ENCODE data around the gene SRXN1.
"Not testable (repeated sequence)": the region's sequence is repeated elsewhere in the genome, so short reads cannot be mapped to it uniquely, and the experiment has no call there.

Gene SRXN1

GRCh38 chr20:653110-653589, at the start of gene SRXN1:
SRXN1 (minus strand) TSS chr20:653200; CDS start chr20:653185, 15 bp downstream.
- peak; percentile 52 for DNase-seq (ENCODE audit: low read depth)

- no peak for DNase-seq (ENCODE audit: low read depth)
These were observed 48.6 kb upstream of the SRXN1 start for GRCh38 chr20:701401-702129.

GRCh38 chr20:699811-700338, 46.9 kb upstream of the SRXN1 start:
- DNase-seq (ENCODE audit: low read depth), result no peak

- no peak for DNase-seq (ENCODE audit: low read depth)
These were observed 46.3 kb upstream of the SRXN1 start for GRCh38 chr20:699342-699741.

DNA sequence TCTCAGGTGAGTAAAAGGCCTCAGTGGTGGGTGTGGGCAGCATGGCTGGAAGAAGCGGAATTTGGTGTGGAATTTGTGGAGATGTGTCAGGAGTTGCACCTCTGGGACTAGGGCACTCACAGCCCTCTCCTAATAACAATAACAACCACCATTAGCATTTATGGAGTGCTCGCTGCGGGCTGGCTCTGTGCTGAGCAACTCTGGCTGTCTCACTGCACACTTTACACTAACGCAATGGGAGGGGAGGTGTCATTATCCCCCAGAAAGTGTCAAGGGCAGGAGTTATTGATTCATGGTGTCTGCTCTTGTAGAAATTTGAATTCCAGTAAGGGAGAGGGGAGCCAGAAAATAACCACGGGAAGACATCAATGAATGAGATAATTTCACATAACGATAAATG, 45.3 kb upstream of the SRXN1 start:
- DNase-seq (ENCODE audit: low read depth), result no peak

DNA sequence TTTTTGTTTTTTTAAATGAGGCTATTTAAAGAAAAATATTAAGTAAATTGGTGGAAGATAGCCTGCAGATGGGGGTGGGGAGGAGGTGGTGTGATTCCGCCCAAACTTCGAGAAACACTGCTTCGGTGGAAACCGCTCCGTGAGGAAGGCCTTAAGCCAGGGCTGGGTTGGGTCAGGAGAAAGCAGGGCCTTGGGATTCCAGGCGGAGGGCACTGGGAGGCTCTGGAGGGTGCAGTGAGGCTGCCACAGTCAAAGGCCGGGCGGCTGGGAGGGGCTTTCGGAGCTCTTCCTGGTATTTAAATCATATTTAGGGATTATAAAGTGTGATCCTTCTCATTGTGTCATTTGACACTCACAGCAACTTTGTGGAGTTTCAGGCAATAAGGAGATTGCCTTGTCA, 44.8 kb upstream of the SRXN1 start:
- no peak for DNase-seq (ENCODE audit: low read depth)

DNA sequence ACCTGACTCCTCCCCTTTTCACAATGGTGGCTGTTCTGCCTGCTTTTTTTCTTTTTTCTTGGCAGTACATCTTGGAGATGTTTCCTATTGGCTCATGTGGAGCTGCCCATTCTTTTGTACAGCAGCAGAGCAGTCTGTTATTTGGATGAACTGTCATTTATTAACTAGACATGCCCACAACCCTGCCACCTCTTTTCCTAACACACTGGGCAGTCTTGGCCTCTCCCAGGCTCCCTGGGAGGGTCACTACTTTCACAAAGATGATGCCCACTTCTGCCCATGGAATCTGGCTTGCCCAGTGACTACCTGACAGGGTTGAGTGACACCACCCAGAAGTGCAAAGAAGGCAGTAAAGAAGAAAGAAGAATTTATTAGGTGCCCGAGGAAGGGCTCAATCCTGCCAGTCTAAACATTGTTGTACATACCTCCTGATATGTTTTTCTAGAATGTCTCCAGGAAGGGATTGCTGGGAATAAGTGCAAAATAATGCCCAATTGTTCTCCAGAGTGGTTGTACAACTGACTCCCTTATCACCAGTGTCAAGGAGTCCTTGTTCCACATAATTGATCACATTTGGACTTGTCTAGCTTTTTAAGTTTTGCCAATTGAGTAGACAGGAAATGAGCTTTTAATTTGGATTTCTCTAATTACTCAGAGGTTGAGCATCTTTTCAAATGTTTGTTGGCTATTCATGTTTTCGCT, 42.3 kb upstream of the SRXN1 start:
- no peak for DNase-seq (ENCODE audit: low read depth)

GRCh38 chr20:694496-694895, 41.5 kb upstream of the SRXN1 start:
- no peak for DNase-seq (ENCODE audit: low read depth)

DNA sequence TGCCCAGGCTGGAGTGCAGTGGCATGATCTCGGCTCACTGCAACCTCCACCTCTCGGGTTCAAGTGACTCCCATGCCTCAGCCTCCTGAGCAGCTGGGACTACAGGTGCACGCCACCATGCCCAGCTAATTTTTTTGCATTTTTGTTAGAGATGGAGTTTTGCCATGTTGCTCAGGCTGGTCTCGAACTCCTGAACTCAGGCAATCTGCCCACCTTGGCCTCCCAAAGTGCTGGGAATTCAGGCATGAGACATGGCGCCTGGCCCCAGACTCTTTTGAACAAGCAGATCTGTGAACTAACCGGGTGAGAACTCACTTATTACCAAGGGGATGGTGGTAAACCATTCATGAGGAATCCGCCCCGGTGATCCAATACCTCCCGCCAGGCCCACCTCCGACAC, 40.8 kb upstream of the SRXN1 start:
- DNase-seq (ENCODE audit: low read depth), result not testable (repeated sequence)

GRCh38 chr20:692044-692443, 39.0 kb upstream of the SRXN1 start:
- no peak for DNase-seq (ENCODE audit: low read depth)

- no peak for DNase-seq (ENCODE audit: low read depth)
These were observed 36.9 kb upstream of the SRXN1 start for GRCh38 chr20:689947-690346.

DNA sequence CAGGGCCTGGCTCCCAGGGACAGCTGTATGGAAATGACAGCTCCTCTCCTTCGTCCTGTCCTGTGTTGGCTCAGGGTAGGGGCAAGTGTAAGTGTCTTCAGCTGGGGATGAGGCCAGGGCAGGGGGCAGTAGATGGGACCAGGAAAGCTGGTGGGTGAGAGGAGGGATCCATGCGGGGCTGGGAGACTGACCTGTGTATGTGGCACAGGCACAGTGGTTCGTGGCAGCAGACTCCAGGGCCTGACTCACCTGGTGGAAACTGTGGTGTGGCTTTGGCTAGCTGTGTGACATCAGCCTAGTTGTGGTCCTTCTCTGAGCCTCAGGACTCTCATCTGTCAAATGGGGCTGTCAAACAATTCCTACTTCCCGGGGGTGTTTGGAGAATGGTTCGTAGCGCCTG, 36.3 kb upstream of the SRXN1 start:
- DNase-seq (ENCODE audit: low read depth), result no peak

DNA sequence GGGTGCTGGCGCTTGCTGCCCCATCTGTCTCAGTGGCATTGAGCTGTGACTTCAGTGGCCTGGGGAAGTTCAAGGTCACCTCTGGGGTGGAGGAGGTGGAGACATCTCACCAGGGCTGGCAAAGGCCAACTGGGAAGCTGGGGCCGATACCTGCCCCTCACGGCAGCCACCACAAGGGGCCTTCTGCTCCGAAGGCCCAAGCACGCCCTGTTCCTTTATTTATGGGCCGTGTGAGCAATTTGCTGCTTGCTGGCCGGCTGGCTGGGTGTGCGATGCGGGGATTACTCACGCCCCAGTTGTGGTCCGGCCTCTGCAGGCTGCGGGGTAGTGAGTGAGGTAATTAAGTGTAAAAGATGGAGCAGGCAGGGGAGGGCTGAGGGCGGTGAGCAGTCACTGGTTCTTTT, 35.8 kb upstream of the SRXN1 start:
- no peak for DNase-seq (ENCODE audit: low read depth)

GRCh38 chr20:687468-688203, 34.6 kb upstream of the SRXN1 start:
- DNase-seq (ENCODE audit: low read depth), result no peak

GRCh38 chr20:684676-685319, 31.8 kb upstream of the SRXN1 start:
- no peak for DNase-seq (ENCODE audit: low read depth)

DNA sequence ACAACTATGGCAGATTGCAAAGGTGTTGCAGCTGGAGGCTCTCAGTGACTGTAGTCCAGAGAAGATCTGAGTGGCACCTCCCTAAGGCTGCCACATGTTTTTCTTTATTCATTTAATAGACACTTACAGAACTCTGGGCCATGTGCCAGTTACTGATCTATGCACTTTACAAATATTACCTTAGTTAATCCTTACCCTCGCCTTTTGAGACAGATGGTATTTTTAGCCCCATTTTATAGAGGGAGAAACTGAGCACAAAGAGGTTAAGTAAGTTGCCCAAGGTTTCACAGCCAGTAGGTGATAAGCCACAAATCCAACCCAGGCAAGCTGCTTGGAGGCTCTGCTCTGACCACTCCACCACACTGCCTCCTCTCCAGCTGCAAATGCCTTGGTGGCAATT, 29.1 kb upstream of the SRXN1 start:
- no peak for DNase-seq (ENCODE audit: low read depth)

DNA sequence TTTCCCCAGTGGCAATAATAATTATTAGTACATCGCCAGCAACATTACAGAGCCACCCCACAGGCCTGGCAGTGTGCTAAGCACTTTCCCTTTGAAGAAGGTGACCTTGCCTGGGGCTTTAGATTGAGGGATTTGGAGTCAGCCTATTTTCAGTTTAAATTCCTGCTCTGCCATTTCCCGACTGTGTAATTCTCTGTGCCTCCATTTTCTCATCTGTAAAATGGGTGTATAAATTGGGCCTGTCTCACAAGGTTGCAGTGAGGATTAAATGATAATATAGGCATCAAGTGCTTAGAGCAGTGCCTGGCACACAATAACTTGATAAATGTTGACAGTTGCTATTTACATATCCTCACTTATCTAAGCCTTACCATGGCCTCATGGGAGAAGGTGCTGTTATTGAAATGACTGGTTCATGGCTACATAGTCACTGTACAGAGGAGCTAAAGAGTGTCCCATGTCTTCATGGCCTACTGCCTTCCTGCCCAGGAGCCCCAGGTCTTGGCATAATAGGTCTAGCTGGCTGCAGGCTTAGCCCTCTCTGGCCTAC, 27.7 kb upstream of the SRXN1 start:
- DNase-seq (ENCODE audit: low read depth), result no peak

DNA sequence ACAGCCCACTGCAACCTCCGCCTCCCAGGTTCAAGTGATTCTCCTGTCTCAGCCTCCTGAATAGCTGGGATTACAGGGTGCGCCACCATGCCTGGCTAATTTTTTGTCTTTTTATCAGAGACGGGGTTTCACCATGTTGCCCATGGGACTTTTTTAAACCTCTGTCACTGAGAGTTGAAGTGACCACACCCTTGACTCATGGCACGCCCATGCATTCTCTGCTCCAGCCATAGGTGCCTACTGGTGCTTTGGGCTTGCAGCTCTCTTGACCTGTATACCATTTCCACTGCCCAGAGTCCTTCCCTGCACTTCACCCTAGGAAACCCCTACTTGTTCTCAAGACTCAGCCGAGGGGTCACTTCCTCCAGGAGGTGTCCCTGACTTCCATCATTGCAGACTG, 25.0 kb upstream of the SRXN1 start:
- no peak for DNase-seq (ENCODE audit: low read depth)

DNA sequence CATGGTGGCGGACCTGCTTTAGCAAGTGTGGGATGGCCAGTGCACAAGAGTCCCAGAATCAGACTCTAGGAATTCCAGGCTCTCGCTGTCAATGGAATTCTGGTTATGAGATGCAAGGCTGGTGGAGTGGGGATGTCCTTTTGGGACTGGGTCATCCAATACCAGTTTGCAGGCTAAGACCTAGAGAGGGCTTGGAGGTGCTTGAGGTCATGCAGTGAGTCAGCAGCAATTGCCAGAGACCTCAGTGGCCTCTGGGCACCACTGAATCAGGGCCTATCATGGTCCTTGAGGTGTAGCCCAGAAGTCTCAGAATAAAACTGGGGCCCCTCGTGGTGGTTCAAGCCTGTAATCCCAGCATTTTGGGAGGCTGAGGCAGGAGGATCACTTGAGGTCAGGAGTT, 24.0 kb upstream of the SRXN1 start:
- DNase-seq (ENCODE audit: low read depth), result no peak

DNA sequence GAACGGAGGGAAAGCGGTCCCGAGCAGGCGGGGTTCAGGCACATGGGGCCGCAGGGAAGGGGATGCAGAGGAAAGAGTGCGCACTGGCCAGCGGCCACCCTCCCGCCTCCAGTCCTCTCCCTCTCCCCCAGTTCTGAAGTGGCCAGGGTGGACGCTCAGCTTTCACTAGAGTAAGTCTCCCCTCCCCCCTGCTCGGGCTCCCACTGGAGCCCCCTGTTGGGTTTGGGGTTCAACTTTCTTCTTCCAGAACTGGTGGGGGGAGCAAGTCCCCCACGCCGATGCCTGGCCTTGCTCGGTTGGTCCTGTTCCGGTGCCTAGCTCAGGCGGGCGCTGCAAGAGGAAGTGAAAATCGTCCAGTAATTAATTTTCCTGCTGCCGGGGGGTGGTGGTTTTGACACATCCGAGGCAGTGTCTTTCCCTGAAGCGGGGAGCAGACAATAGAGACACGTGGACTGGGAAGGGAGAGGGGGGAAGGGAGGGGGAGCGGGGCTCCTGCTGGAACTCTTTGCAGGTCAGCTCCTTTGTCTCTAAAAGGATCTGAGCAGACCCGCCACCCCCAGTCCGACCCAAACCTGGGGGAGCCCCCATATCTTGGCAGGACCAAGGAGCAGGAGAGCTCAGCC, 23.4 kb upstream of the SRXN1 start:
- DNase-seq (ENCODE audit: low read depth), result no peak

Data from HS-5 (cell line).